Liver (tissue), 9 donors: ENCODE measurements around the gene TLCD4. TPM values are rescaled to one million over a fixed set of nuclear protein-coding genes. Genes with fewer than 3 reads are reported as not detected.

Experiments used
- DNase-seq: peaks from one replicate; pipeline ENCODE4 v3.0.0-alpha.2; 2017; ENCODE audit warnings: low spot score
- H3K27ac ChIP-seq, 2 donors: one replicate each; pipeline ENCODE4 v1.7.0; 2013; ENCODE audit warnings: inconsistent platforms in 2 of 2, low read length in 2 of 2, control low read depth in 1 of 2, low read depth in 1 of 2, mild to moderate bottlenecking in 1 of 2
- H3K27me3 ChIP-seq, 4 donors: one replicate each; pipeline versions ENCODE4 v1.6.1 to v1.7.0; 2013; ENCODE audit warnings: low read length in 3 of 4, inconsistent platforms in 1 of 4, mild to moderate bottlenecking in 1 of 4, moderate library complexity in 1 of 4; ENCODE audit not compliant: control insufficient read depth in 4 of 4, insufficient read depth in 4 of 4
- H3K36me3 ChIP-seq, 4 donors: one replicate each; pipeline versions ENCODE4 v1.6.1 to v1.7.0; 2013; ENCODE audit warnings: low read length in 3 of 4, mild to moderate bottlenecking in 3 of 4, low read depth in 1 of 4, moderate library complexity in 1 of 4; ENCODE audit not compliant: control insufficient read depth in 4 of 4, insufficient read depth in 3 of 4
- H3K4me1 ChIP-seq, 4 donors: one replicate each; pipeline versions ENCODE4 v1.6.1 to v1.7.0; 2013; ENCODE audit warnings: low read length in 3 of 4, mild to moderate bottlenecking in 3 of 4, moderate library complexity in 1 of 4; ENCODE audit not compliant: control insufficient read depth in 4 of 4, insufficient read depth in 4 of 4
- H3K4me3 ChIP-seq, 3 donors: one replicate each; pipeline versions ENCODE4 v1.6.1 to v1.7.0; 2013; ENCODE audit warnings: low read length in 3 of 3, control low read depth in 1 of 3, low read depth in 1 of 3, mild to moderate bottlenecking in 1 of 3
- H3K9ac ChIP-seq, 2 donors: one replicate each; pipeline ENCODE4 v1.7.0; 2013; ENCODE audit warnings: low read length in 2 of 2, mild to moderate bottlenecking in 2 of 2, moderate library complexity in 2 of 2, control low read depth in 1 of 2, low read depth in 1 of 2
- H3K9me3 ChIP-seq, 4 donors: one replicate each; pipeline versions ENCODE4 v1.6.1 to v1.7.0; 2013; ENCODE audit warnings: low read length in 3 of 4; ENCODE audit not compliant: control insufficient read depth in 4 of 4
- EGR1 ChIP-seq, 2 donors: IDR thresholded peaks; 2 replicates each; pipeline ENCODE4 v1.6.1; 2016 to 2018; ENCODE audit warnings: antibody characterized with exemption in 2 of 2, low read depth in 2 of 2
- FOXA1 ChIP-seq: IDR thresholded peaks from 2 replicates; pipeline ENCODE4 v1.6.1; 2016; ENCODE audit warnings: antibody characterized with exemption
- FOXA2 ChIP-seq: IDR thresholded peaks from 2 replicates; pipeline ENCODE4 v1.6.1; 2016; ENCODE audit warnings: antibody characterized with exemption
- GABPA ChIP-seq, 2 donors: IDR thresholded peaks in 1 of 2; conservative IDR thresholded peaks in 1 of 2; 2 replicates each; pipeline ENCODE4 v1.6.1; 2016; ENCODE audit warnings: antibody characterized with exemption in 2 of 2, mild to moderate bottlenecking in 1 of 2, moderate library complexity in 1 of 2
- HNF4A ChIP-seq, 2 donors: conservative IDR thresholded peaks; 2 replicates each; pipeline ENCODE4 v1.6.1; 2016; ENCODE audit warnings: antibody characterized with exemption in 2 of 2, mild to moderate bottlenecking in 2 of 2
- HNF4G ChIP-seq: IDR thresholded peaks from 2 replicates; pipeline ENCODE4 v1.6.1; 2016; ENCODE audit warnings: antibody characterized with exemption
- JUND ChIP-seq, 2 donors: IDR thresholded peaks; 2 replicates each; pipeline ENCODE4 v1.6.1; 2016; ENCODE audit warnings: antibody characterized with exemption in 2 of 2
- NR2F2 ChIP-seq: IDR thresholded peaks from 2 replicates; pipeline ENCODE4 v1.6.1; 2016; ENCODE audit warnings: antibody characterized with exemption
- RAD21 ChIP-seq, 2 donors: IDR thresholded peaks; 2 replicates each; pipeline ENCODE4 v1.6.1; 2016; ENCODE audit warnings: antibody characterized with exemption in 2 of 2, mild to moderate bottlenecking in 2 of 2
- RXRA ChIP-seq, 2 donors: IDR thresholded peaks; 2 replicates each; pipeline ENCODE4 v1.6.1; 2017 to 2018; ENCODE audit warnings: antibody characterized with exemption in 2 of 2, mild to moderate bottlenecking in 1 of 2
- SP1 ChIP-seq: IDR thresholded peaks from 2 replicates; pipeline ENCODE4 v1.6.1; 2018; ENCODE audit warnings: antibody characterized with exemption, mild to moderate bottlenecking
- TAF1 ChIP-seq: conservative IDR thresholded peaks from 2 replicates; pipeline ENCODE4 v1.6.1; 2016; ENCODE audit warnings: antibody characterized with exemption, mild to moderate bottlenecking
- YY1 ChIP-seq: IDR thresholded peaks from 2 replicates; pipeline ENCODE4 v1.6.1; 2016; ENCODE audit warnings: antibody characterized with exemption, mild to moderate bottlenecking
- WGBS: extraction: QIAGEN DNeasy Blood & Tissue Kit; methylation state at CpG from one replicate; pipeline ENCODE4 v1.1.7; 2013; 5-methylcytosine and 5-hydroxymethylcytosine counted together
- polyA plus RNA-seq, 2 donors: library from polyadenylated mRNA; stranded (reverse) in 1 of 2; unstranded in 1 of 2; fragments of 200-250 nt in 1 of 2; fragments of >200 nt in 1 of 2; fragmentation: Nextera tagmentation in 1 of 2; extraction: Ambion mirVana in 1 of 2; gene quantifications; one replicate each; pipeline versions ENCODE4 v1.2.1 to v1.2.3, GENCODE V29; 2013 to 2015
- total RNA-seq, 2 donors: library from RNA; depleted of rRNA; stranded (reverse); fragments of >200 nt; gene quantifications; one replicate each; pipeline ENCODE4 v1.2.3, GENCODE V29; 2014
- TF ChIP-seq, protein P1 (sequence below): fragments of 150-350 bp; IDR thresholded peaks from 2 replicates; pipeline ENCODE4 v1.5.1; 2017; ENCODE audit warnings: improper control_type of control experiment, low read depth, low read length; ENCODE audit not compliant: missing input control
- TF ChIP-seq, protein P2 (sequence below): IDR thresholded peaks from 2 replicates; pipeline ENCODE4 v1.6.1; 2016; ENCODE audit warnings: antibody characterized with exemption
- TF ChIP-seq, protein P3 (sequence below): IDR thresholded peaks from 2 replicates; pipeline ENCODE4 v1.6.1; 2016; ENCODE audit warnings: antibody characterized with exemption
- TF ChIP-seq, protein P4 (sequence below): IDR thresholded peaks from 2 replicates; pipeline ENCODE4 v1.6.1; 2016; ENCODE audit warnings: antibody characterized with exemption
- TF ChIP-seq, protein P5 (sequence below): IDR thresholded peaks from 2 replicates; pipeline ENCODE4 v1.6.1; 2016; ENCODE audit warnings: antibody characterized with exemption, mild to moderate bottlenecking
- donor health status: healthy.
- donor health status: healthy.
- donor health status: healthy.
- donor health status: healthy.
- donor health status: healthy.

TLCD4 gene
- total and polyA plus RNA-seq, 4 donors: 24.9 to 131 (median 85.6) TPM

DNA sequence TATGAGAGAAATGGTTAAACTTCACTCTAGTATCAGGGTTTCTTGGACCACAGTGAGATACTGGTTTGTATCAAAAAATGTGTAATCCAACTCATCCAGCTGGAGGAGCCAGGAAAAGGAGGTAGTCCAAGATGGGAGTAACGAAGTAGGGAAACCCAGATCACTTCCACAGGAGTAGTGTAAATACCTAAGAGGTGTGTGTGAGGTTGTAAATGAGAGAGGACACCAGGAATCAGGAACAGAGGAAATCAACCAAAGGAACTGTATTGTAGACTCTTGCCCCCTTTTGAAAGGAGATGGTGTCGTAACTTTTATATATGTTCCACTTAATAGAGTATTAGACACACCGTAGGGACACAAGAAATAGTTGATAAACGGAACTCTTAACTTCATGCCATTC lies 19.7 kb upstream of the TLCD4 start:
- H3K4me3 ChIP-seq: no peak overlapping the region
- peaks cover 0 to 12% (median 10%) of the 10 kb centered on the region in 4 donors for H3K4me1 ChIP-seq
- H3K27ac ChIP-seq: no peak overlapping the region
- H3K36me3 ChIP-seq: no peaks in the 10 kb centered on the region
- H3K9ac ChIP-seq: no peak overlapping the region
- no peak for TF ChIP-seq FOXA1
- TF ChIP-seq, protein P1, sequence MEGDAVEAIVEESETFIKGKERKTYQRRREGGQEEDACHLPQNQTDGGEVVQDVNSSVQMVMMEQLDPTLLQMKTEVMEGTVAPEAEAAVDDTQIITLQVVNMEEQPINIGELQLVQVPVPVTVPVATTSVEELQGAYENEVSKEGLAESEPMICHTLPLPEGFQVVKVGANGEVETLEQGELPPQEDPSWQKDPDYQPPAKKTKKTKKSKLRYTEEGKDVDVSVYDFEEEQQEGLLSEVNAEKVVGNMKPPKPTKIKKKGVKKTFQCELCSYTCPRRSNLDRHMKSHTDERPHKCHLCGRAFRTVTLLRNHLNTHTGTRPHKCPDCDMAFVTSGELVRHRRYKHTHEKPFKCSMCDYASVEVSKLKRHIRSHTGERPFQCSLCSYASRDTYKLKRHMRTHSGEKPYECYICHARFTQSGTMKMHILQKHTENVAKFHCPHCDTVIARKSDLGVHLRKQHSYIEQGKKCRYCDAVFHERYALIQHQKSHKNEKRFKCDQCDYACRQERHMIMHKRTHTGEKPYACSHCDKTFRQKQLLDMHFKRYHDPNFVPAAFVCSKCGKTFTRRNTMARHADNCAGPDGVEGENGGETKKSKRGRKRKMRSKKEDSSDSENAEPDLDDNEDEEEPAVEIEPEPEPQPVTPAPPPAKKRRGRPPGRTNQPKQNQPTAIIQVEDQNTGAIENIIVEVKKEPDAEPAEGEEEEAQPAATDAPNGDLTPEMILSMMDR: no peak
- no peak for TF ChIP-seq SP1
- TF ChIP-seq, protein P2, sequence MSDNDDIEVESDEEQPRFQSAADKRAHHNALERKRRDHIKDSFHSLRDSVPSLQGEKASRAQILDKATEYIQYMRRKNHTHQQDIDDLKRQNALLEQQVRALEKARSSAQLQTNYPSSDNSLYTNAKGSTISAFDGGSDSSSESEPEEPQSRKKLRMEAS: no peak
- no peak for TF ChIP-seq JUND (IDR thresholded peaks at IDR 0.05)
- TF ChIP-seq RAD21 (IDR thresholded peaks at IDR 0.05): no peak
- no peak for TF ChIP-seq RXRA (IDR thresholded peaks at IDR 0.05)
- no peak for TF ChIP-seq FOXA2
- TF ChIP-seq, protein P3, sequence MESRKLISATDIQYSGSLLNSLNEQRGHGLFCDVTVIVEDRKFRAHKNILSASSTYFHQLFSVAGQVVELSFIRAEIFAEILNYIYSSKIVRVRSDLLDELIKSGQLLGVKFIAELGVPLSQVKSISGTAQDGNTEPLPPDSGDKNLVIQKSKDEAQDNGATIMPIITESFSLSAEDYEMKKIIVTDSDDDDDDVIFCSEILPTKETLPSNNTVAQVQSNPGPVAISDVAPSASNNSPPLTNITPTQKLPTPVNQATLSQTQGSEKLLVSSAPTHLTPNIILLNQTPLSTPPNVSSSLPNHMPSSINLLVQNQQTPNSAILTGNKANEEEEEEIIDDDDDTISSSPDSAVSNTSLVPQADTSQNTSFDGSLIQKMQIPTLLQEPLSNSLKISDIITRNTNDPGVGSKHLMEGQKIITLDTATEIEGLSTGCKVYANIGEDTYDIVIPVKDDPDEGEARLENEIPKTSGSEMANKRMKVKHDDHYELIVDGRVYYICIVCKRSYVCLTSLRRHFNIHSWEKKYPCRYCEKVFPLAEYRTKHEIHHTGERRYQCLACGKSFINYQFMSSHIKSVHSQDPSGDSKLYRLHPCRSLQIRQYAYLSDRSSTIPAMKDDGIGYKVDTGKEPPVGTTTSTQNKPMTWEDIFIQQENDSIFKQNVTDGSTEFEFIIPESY: no peak
- TF ChIP-seq, protein P4, sequence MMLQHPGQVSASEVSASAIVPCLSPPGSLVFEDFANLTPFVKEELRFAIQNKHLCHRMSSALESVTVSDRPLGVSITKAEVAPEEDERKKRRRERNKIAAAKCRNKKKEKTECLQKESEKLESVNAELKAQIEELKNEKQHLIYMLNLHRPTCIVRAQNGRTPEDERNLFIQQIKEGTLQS: no peak
- no peak for DNase-seq
- H3K9me3 ChIP-seq: no peaks in the 10 kb centered on the region
- WGBS: 94% methylated on average over 4 of the region's 4 CpGs
- no peaks in the 10 kb centered on the region for H3K27me3 ChIP-seq

DNA sequence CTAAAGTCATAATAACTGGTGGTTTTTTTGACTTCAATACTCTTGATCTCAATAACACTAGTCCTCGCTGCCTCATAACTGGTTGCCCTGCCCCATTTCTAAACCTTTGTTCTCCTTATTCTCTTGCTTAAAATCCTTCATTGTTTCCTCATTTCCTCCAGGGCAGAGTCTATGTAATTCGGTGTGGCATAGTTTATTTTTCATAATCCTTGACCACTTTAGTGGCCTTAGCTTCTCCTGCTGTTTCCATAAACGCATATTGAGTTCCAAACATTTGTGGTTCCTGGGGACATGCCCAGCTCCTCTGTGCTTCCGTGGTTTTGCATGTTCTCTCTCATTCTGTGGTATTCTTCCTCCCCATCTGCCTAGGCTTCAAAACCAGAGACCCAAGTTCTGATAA lies 19.0 kb upstream of the TLCD4 start:
- WGBS: 72% methylated on average over 4 of the region's 4 CpGs
- H3K27ac ChIP-seq: no peak overlapping the region
- no peak for TF ChIP-seq RAD21 (IDR thresholded peaks at IDR 0.05)
- TF ChIP-seq SP1: no peak
- no peak for TF ChIP-seq HNF4G
- TF ChIP-seq, protein P4: no peak
- TF ChIP-seq GABPA (IDR thresholded peaks at IDR 0.05 in 1 of 2, conservative IDR thresholded peaks at IDR 0.05 in 1 of 2): no peak
- TF ChIP-seq NR2F2: no peak
- no peak for TF ChIP-seq FOXA1
- no peak for TF ChIP-seq TAF1
- no peak for TF ChIP-seq EGR1 (IDR thresholded peaks at IDR 0.05; ENCODE audit: low read depth in 2 of 2)
- no peak for TF ChIP-seq JUND (IDR thresholded peaks at IDR 0.05)
- TF ChIP-seq, protein P1: no peak
- TF ChIP-seq, protein P3: no peak
- no peak for TF ChIP-seq YY1
- no peak for TF ChIP-seq RXRA (IDR thresholded peaks at IDR 0.05)
- no peak for TF ChIP-seq FOXA2
- TF ChIP-seq HNF4A (conservative IDR thresholded peaks at IDR 0.05): no peak
- TF ChIP-seq, protein P5, sequence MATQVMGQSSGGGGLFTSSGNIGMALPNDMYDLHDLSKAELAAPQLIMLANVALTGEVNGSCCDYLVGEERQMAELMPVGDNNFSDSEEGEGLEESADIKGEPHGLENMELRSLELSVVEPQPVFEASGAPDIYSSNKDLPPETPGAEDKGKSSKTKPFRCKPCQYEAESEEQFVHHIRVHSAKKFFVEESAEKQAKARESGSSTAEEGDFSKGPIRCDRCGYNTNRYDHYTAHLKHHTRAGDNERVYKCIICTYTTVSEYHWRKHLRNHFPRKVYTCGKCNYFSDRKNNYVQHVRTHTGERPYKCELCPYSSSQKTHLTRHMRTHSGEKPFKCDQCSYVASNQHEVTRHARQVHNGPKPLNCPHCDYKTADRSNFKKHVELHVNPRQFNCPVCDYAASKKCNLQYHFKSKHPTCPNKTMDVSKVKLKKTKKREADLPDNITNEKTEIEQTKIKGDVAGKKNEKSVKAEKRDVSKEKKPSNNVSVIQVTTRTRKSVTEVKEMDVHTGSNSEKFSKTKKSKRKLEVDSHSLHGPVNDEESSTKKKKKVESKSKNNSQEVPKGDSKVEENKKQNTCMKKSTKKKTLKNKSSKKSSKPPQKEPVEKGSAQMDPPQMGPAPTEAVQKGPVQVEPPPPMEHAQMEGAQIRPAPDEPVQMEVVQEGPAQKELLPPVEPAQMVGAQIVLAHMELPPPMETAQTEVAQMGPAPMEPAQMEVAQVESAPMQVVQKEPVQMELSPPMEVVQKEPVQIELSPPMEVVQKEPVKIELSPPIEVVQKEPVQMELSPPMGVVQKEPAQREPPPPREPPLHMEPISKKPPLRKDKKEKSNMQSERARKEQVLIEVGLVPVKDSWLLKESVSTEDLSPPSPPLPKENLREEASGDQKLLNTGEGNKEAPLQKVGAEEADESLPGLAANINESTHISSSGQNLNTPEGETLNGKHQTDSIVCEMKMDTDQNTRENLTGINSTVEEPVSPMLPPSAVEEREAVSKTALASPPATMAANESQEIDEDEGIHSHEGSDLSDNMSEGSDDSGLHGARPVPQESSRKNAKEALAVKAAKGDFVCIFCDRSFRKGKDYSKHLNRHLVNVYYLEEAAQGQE: no peak
- no peak overlapping the region for H3K4me3 ChIP-seq
- H3K9ac ChIP-seq: no peak overlapping the region
- H3K36me3 ChIP-seq: no peaks in the 10 kb centered on the region
- no peaks in the 10 kb centered on the region for H3K9me3 ChIP-seq
- H3K27me3 ChIP-seq: no peaks in the 10 kb centered on the region
- no peak for DNase-seq
- peaks cover 0 to 12% (median 10%) of the 10 kb centered on the region in 4 donors for H3K4me1 ChIP-seq
